NCI-H345 treated with DMSO at 0.1 percent for 48 hours (cell line): Measurements from ENCODE around the gene METRN.
A peak's percentile ranks its signal among the peaks of the same experiment; 100 is the strongest.
"Not testable (repeated sequence)": the region's sequence is repeated elsewhere in the genome, so short reads cannot be mapped to it uniquely, and the experiment has no call there.

ENCODE experiments used
- DNase-seq: peaks from one replicate; lab custom pipeline; 2025; ENCODE audit not compliant: unreplicated experiment; lab: John Stamatoyannopoulos, UW

The METRN gene

DNA sequence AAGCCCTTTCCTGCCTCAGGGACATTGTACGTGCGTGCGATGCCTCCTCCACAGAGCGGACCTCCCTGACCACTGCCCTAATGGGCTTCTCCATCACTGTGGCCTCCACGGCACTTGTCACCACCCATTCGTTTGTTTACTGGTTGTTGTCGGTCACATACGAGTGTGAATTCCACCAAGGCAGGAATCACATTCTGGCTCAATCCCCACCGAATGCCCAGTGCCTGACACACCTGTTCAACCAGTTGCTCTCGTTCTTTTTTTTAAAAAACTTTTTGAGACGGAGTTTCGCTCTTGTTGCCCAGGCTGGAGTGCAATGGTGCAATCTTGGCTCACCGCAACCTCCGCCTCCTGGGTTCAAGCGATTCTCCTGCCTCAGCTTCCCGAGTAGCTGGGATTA, 23.7 kb upstream of the METRN start:
- not testable (repeated sequence) for DNase-seq

DNA sequence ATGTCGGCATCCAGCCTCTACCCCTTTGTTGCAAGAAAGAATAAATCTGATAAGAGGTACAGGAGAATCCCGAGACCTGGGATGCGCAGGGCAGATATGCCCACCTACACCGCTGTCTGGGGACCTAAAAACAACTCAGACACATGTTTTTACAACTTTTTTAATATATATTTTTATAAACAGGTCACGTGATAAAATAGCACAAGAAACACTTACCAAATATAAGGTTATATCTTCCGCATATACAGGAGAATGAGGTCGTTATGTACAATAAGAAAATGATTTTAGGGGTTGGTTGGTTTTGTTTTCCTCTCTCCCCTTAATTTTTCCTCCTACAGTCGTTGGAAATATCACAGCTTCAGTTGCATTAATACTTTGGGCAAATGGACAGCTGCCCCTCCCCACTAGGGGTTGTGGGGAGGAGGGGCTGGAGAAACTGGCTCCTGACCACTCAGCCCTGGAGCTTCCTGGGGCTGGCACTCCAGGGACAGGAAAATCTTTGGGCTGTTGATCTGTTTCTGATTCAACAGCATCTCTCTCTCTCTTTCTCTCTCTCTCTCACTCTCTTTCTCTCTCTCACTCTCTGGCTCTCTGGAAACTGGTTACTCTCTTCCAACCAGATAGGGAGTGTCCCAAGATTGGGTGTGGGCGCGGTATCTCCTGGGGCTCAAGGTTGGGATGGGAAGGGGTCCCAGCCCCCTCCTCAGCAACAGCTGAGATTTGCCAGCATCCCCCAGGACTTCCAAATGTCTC, 22.4 kb upstream of the METRN start:
- DNase-seq = no peak

DNA sequence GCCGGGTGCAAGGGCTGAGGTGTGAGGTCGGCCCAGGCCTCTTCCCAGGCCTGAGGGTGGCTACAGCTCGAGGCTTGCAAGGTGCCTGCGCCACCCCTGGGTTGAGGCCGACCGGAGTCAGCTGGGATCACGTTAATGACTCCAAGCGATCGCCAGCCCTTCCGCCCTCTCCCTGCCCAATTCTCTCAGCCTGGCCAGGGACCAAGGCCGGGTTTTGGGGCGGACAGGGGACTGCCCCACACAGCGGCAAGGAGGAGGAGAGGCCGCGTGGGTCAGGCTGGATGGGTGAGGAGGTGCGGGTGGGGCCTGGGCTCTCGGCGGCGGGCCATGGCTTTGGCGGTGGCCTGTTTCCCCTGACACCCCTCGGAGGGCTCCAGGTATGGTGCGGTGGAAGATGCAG, 21.6 kb upstream of the METRN start:
- no peak for DNase-seq

DNA sequence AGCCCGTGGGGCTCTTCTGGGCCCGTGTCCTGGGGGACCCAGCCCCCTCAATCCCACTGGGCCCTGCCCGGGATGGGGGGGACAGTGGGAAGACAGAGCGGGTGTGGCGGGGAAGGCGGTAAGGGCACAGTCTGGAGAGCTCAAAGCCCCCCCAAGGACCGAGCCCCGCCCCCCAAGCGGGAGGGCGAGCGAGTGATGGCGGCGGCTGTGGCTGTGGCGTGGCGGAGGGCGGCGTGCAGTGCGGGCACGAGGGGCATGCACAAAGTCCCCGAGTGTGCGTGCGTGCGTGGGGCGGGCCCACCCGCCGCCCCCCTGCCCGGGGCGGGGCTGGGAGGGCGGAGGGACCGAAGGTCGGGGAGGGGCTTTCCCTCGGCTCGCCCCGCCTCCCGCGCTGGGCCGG, 21.2 kb upstream of the METRN start:
- DNase-seq = no peak

DNA sequence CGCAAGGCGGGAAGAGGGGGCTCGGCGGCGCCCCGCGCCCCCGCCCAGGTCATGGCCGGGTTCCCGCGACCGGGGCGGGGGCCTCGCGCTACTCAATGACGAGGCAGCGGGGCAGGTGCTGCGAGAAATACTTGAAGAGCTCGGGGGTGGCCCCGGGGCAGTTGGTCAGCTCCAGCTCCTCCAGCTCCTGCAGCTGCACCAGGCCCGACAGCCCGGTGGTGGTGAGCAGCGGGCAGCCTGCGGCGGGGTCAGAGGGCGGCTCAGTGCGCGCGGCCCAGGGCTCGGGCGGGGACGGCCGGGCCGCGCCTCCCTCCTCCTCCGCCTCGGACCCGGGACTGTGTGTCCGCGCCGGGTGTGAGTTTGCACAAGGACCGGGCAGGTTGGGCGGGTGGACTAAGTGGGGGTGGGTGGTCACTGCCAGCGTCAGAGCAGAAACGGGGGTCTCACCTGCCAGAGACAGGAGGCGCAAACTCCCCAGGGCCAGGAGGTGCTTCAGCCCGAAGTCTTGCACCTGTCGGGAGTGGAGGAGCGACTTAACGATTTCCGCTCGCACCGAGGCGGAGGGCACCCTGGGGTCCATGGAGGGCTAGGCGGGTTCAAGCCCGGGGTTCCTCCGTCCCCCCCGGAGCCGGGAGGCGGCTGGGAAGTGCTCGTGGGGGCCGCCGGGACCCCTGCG, 20.6 kb upstream of the METRN start:
- no peak for DNase-seq

DNA sequence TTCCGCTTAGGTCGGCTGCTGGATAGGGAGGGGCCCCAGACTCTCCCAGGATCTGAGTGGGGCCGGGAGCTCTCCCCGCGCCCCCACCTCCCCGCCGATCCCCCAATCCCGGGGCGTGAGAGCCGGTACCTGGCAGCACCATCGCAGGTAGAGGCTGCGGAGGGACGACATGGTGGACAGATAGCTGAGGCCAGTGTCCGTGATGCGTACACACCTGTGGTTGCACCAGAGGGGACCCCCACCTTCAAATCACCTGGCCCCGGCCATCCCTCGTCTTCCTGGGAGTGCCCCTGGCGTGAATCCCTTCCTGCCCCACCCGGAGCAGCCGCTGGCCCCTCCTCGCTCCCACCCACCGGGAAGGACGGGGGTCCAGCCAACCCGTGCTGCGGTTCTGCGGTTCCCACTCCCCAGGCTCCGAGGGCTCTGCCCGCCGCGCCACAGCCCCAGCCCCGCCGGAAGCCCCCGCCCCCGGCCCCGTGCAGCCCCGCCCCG, 20.0 kb upstream of the METRN start:
- no peak for DNase-seq

DNA sequence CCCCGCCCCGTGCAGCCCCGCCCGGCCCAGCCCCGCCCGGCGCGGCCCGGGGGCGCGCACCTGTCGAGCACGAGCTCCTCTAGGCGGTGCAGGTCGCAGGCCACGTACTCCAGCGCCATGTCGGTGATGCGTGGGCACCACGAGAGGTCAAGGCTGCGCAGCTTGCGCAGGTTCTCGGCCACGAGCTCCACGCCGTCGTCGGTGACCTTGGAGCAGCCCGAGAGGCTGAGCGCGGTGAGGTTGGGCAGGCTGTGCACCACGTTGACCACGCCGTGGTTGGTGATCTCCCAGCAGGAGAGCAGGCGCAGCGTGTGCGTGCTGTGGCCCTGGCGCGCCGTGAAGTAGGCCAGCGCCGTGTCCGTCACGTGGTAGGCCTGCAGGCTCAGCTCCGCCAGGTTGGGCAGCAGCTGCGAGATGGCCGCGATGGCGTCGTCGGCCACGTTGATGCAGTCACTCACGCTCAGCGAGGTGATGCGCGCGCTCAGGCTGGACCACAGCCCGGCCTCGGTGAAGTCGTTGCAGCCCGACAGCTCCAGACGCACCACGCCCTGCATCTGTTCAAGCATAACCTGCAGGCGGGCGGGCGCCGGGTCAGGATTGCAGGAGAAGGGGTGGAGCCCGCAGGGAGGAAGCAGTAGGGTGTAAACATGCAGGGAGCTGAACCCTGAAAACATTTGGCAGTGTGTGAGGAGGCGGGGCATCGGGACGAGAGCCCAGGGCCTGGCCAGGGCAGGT, 19.4 kb upstream of the METRN start:
- peak; percentile 88 for DNase-seq

DNA sequence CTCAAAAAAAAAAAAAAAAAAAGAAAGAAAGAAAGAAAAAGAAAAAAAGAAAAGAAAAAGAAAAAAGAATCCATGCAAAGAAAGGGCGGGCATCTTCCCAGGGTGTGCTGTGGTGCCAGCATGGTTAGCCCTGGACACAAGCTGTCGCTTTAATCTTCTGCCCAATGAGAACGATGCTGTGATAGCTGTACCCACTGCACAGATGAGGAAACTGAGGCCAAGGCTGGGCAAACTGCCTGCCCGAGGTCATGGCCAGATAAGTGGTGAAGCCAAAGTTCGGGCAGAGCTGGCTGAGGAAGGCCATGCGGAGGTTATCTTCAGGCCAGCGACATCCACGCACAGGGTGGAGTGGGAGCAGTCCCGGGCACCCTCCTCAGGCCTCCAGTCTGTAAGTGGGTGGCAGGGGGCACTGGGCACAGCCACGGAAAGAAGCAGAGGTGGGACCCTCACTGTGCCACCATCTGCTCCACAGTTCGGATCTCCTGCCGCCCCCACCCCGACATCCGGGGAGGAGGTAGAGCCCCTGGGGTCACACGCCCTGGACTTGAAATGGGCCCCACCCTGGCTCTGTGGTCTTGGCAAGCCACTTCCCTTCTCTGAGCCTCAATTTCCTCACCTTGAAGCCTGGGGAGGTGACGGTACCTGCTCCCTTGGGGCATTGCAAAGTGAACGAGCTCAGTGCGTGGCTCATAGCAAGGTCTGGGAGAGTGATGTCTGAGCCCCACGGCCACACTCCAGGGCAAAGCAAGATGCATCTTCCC, 15.8 kb upstream of the METRN start:
- no peak for DNase-seq

DNA sequence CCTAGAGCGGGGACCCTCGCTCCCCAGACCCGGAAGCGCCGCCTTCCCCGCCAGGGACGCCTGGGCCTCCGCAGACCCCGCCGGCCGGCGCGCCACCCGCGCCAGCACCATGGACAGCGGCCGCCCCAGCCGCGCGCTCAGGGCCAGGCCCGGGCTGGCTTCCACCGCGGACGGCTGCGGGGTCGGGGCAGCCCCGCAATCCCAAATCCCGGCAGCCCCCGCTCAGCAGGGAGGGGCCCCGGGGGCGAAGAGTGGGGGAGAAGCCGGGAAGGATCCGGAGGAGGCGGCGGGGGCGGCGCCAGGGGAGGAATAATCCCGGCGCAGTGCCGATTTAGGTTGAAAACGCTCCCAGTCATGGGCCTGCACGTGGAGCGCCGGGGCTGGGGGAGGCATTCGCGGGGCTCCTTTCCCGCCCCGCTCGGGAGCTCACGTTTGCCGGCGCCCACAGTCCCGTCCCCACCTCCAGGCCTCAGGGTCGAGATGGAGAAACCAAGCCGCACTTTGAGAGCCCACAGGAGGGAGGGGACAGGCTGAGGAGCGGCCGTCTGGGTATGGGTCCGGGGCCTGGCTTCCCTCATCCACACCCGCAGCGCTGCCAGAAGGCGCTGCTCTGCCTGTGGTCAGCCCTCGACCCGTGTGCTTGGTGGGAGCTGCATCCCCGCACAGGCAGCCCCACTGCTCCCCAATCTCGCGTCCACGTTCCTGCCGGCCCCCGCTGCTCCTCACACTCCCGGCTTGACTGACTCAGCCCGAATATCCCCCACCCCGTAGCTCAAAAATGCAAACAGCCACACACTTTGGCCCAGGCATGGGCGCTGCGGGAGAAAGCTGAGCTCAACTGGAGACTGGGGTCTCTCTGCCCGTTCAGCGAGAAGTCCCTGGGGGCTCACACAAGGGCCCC, 14.0 kb upstream of the METRN start:
- DNase-seq = no peak

DNA sequence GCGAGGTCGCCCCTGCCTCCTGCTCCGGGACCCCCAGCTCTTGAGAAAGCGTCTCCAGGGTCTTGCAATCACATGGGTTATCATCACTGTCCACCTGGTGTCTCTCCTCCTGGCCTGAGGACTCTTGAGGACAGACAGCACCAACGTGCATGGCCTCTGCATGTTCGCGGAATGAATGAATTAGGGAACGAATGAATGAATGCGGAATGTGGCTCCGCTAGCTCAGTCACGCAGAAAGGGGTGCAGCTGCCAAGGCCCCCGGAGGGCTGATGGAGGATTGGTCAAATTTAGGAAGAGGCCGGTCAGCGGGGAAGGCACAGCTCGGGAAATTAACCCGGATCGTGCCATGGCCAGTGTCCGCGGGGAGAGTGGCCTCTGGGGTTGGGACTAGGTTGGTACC, 12.6 kb upstream of the METRN start:
- no peak for DNase-seq

DNA sequence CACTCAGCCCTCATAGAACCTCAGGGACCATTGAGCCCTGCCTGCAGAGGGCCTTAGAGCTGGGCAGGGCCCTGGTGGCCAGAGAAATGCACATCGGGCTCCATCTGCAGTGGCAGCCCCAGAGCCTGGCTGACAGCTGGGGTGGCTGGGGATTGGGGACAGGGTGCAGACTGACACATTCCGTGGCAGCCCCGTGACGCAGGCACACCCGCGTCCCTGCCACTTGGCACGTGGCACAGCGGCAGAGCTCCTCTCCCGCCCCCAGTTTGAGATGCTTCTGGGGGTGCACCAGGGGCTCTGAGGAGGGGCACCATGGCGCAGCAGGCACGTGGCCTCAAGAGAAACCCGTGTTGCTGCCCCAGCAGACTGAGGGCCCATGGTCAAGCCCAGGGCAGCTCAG, 11.5 kb upstream of the METRN start:
- DNase-seq = no peak

DNA sequence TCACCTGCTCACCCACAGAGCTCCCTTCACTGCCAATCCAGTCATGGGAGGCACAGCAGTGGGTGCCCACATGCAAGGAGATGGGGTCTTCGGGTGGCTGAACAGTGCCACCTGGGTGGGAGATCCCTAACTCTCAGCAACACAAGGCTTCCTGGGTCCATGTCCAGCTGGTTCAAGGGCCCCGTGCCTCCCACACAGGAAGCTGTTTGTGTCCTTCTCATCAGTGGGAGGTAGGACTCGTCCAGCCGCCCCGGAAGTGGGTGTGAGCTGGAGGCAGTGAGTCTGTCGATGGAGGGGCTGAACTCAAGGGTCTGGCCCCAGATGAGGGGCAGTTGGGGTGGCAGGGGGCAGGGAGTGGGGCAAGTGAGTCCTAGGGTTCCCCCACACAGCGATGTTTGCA, 10.9 kb upstream of the METRN start:
- no peak for DNase-seq

DNA sequence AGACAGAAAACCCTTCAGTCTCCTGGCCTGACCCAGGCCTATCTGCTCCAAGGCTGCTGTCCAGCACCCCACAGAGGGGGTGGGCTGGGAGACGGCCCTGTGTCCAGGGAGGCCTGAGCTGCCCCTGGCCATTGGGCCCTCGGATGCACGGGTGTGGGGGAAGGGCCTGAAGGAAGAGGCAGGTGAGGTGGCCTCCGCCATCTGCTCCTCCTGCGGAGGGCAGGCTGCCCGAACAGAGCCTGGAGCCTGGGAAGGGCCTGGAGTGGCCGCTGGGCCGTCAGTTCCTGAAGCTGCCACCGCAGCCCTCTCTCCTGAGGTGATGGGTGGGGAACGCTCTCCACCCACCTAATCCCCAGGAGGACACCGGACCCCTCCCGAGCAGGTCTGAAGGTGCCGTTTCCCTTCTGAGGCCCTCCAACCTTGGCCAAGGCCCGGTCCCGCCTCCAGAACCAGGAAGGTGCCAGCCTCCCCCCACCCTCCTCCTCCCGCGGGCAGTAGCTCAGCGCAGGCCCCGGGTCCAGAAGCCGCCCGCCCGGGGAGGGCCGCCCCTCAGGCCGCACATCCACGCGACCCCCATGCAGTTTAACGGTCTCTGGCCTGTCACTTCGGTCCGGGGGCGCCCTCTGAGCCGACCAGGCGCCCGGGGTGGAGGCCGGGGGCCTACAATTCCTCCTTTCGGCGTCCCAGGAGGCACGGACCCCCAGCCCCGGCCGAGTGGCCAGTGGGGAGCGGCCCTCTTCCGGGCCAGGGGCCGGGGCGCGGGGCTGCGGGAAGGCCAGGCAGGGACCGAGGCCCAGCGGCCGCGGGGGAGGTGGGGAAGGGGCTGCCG, 10.2 kb upstream of the METRN start:
- DNase-seq = no peak

DNA sequence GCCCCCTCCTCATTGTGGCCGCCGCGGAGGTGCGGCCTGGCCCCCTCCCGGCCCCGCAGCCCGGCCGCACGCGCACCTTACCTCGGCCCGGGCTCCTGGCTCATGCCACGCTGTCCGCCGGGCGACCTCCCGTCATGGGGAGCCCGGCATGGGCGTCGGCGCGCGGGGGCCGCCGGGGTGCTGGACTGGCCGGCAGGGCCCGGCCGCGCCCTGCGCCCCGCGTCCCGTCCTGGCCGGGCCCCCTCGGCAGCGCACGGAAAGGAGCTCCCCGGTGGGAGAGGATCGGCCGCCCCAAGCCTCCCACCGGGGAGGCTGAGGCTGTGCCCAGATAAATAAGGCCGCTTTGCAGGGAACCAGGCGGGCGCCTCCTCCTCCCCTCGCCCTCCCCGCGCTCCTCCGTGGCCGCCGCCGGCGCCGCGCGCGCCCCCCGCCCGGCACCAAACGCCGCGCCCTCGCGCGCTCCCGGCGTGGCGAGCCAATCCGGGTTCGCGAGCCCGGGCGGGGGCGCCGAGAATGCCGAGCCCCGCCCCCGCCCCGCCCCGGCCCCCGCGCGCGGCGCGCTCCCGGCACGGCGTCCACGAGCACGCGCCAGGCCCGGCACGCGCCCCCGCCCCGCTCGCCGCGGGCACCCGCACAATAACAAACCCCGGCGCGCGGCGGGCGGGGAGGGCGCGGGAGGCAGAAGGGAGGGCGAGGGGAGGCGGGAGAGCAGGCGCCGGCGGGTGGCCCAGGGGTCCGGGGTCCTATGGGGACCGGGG, 9.3 kb upstream of the METRN start, which contains the start of gene FBXL16:
Gene FBXL16 (minus strand): TSS at position 371 of the 758 bp plus-strand sequence. CDS start 8,396 bp downstream, outside the sequence.
- peak; percentile 63 for DNase-seq

DNA sequence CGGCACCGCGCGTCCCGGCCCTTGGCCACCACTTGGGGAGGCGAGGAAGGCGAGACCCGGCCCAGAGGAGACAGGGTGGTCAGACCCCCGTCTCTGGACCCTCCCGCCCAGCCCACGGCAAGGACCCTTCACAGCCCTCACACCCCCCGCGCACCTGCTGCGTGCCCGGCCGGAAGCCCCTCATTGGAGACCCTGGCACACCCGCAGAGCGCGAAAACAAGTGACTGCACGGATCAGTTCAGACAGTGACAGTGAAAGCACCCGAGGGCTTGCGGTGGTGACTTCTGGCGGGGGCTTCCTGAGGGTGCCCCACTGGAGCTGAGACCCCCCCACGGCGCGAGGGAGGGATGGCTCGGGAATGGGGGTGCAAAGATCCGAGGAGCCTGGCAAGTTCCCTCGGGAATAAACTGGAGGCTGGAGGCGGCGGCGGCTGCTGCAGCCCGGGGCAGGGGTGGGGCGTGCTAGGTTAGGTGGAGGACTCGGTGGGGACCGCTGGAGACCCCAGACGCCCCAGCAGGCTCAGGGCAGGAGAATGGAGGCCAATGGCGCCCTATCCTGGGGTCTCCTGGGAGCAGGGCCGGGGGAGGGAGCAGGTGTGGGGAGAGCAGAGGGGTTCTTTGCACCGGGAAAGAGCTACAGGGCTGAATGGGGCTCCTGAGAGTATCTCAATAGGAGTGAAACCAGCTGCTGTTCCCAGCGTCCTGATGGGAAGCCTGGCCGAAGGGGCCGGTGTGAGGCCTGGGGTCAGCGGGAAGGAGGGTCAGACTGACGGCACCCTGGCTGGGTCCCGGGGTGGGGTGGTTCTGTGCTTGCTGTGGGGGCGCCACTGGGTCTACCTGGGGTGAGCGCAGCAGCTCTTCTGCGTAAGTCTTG, 8.5 kb upstream of the METRN start:
- no peak for DNase-seq

DNA sequence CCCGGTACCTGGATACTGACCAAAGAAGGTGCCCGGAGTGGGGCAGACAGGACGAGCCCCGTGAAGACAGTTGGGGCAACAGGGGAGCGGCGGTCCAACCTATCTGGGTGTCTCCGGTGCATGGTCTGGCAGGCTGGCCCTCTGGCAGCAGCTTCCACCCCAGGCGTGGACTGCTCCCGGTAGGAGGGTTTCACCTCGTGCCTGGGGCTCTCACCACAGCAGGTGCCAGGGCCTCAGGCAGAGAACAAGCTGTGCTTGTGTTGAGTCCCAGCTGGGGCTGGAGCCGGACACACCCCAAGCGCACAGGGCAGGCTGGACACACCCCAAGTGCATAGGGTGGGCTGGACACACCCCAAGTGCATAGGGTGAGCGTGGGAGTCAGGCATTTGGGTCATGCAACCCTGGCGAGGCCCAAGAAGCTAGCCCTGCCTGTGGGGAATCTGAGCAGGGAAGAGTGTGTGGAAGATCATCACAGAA, 7.8 kb upstream of the METRN start:
- peak; percentile 21 for DNase-seq

DNA sequence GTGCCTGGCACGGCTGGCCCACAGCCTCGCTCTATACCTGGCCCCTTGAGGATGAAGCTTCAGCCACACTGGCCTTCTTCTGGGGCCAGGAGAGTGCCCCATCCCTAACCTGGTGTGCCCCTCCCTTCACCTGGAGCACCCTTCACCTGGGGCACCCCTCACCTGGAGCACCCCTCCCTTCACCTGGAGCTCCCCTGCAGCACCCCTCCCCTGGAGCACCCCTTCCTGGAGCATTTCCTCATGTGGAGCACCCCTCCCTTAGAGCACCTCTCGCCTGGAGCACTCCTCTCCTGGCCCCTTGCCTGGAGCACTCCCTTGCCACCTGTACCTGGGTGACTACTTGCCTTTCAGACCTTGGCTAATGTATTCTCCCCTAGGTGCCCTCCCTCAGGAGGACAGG, 6.9 kb upstream of the METRN start:
- no peak for DNase-seq
